Fibroblast of pulmonary artery (primary cell): ENCODE measurements around the gene SUCO.

Experiments
- DNase-seq: peaks from one replicate; pipeline ENCODE4 v3.0.0-alpha.2; 2010; ENCODE audit warnings: low read depth
- H3K4me3 ChIP-seq: replicated peaks from 2 replicates; pipeline ENCODE4 v1.5.1; 2011; ENCODE audit warnings: low read depth, mild to moderate bottlenecking, control low read depth, low read length, moderate library complexity
- CTCF ChIP-seq: IDR thresholded peaks from 2 replicates; pipeline ENCODE4 v1.5.1; 2011; ENCODE audit warnings: mild to moderate bottlenecking, control low read depth, low read length, inconsistent platforms; ENCODE audit errors: missing control alignments

Gene SUCO

GRCh38 chr1:172497230-172497629, 35.7 kb upstream of the SUCO start:
- peak; percentile 28 for DNase-seq
- no peak overlapping the region for H3K4me3 ChIP-seq
- no peak for TF ChIP-seq CTCF

- TF ChIP-seq CTCF: no peak
Measured at GRCh38 chr1:172498857-172499256, 34.1 kb upstream of the SUCO start.

GRCh38 chr1:172499636-172500141, 33.3 kb upstream of the SUCO start:
- no peak overlapping the region for H3K4me3 ChIP-seq
- DNase-seq: no peak
- TF ChIP-seq CTCF: no peak

More at GRCh38 chr1:172498857-172499256, 34.1 kb upstream of the SUCO start:
- H3K4me3 ChIP-seq: no peak overlapping the region
- DNase-seq: no peak

- no peak for DNase-seq
- TF ChIP-seq CTCF: no peak
- H3K4me3 ChIP-seq: no peak overlapping the region
Measured at GRCh38 chr1:172500207-172500606, 32.7 kb upstream of the SUCO start.

- no peak for DNase-seq
- no peak for TF ChIP-seq CTCF
- no peak overlapping the region for H3K4me3 ChIP-seq
Measured at GRCh38 chr1:172507741-172508140, 25.2 kb upstream of the SUCO start.

- no peak overlapping the region for H3K4me3 ChIP-seq
- no peak for DNase-seq
- no peak for TF ChIP-seq CTCF
Measured at GRCh38 chr1:172510479-172510878, 22.5 kb upstream of the SUCO start.

GRCh38 chr1:172512591-172512990, 20.4 kb upstream of the SUCO start:
- H3K4me3 ChIP-seq: no peak overlapping the region
- no peak for TF ChIP-seq CTCF
- DNase-seq: no peak
